GM23338 (cell line): Measurements from ENCODE around the gene CSTB. TPM values are rescaled to one million over a fixed set of nuclear protein-coding genes. Genes with fewer than 3 reads are reported as not detected.

Experiments used
- ATAC-seq: fragments of 200-7000 bp; cut with Tn5 transposase; 3 replicates; pipeline ENCODE4 v1.9.1; 2020
- DNase-seq: peaks from one replicate; pipeline ENCODE4 v3.0.0-alpha.2; 2015; ENCODE audit warnings: low spot score
- H2AFZ ChIP-seq: fragments of 200-600 bp; sonication (generic); 2 replicates; pipeline ENCODE4 v1.8.0; 2016; ENCODE audit warnings: antibody characterized with exemption, mild to moderate bottlenecking, moderate library complexity
- H3F3A ChIP-seq: fragments of 200-600 bp; sonication (generic); replicated peaks from 2 replicates; pipeline ENCODE4 v1.8.0; 2017; ENCODE audit warnings: antibody characterized with exemption, mixed run types, low read depth
- H3K27ac ChIP-seq: fragments of 200-600 bp; sonication (generic); 2 replicates; pipeline ENCODE4 v1.6.1; 2016; ENCODE audit warnings: low read depth
- H3K27me3 ChIP-seq: fragments of 200-600 bp; sonication (generic); 2 replicates; pipeline ENCODE4 v1.8.0; 2016; ENCODE audit warnings: mild to moderate bottlenecking, mixed run types, moderate library complexity; ENCODE audit not compliant: insufficient read depth
- H3K36me3 ChIP-seq: fragments of 200-600 bp; sonication (generic); 2 replicates; pipeline ENCODE4 v1.8.0; 2016; ENCODE audit warnings: mild to moderate bottlenecking; ENCODE audit not compliant: insufficient read depth
- H3K4me1 ChIP-seq: fragments of 200-600 bp; sonication (generic); 2 replicates; pipeline ENCODE4 v1.8.0; 2016; ENCODE audit warnings: mild to moderate bottlenecking, moderate library complexity; ENCODE audit not compliant: insufficient read depth
- H3K4me2 ChIP-seq: fragments of 200-600 bp; sonication (generic); 2 replicates; pipeline ENCODE4 v1.7.1; 2017; ENCODE audit warnings: mixed run types
- H3K4me3 ChIP-seq: fragments of 200-600 bp; sonication (generic); 2 replicates; pipeline ENCODE4 v1.6.1; 2016; ENCODE audit warnings: mixed run types
- H3K79me2 ChIP-seq: fragments of 200-600 bp; sonication (generic); replicated peaks from 2 replicates; pipeline ENCODE4 v1.8.0; 2017; ENCODE audit warnings: mild to moderate bottlenecking; ENCODE audit not compliant: insufficient read depth
- H3K9me2 ChIP-seq: fragments of 200-600 bp; sonication (generic); 2 replicates; pipeline ENCODE4 v1.8.0; 2017; ENCODE audit not compliant: insufficient read depth
- H4K20me1 ChIP-seq: fragments of 200-600 bp; sonication (generic); replicated peaks from 2 replicates; pipeline ENCODE4 v1.8.0; 2017; ENCODE audit warnings: mild to moderate bottlenecking; ENCODE audit not compliant: insufficient read depth
- H3K27ac Mint-ChIP-seq: 2 replicates; pipeline ENCODE4 v1.8.0; 2020; ENCODE audit warnings: inconsistent platforms, mild to moderate bottlenecking, moderate library complexity, mixed read lengths
- H3K27me3 Mint-ChIP-seq: 3 replicates; pipeline ENCODE4 v1.8.0; 2022; ENCODE audit warnings: low read depth, mild to moderate bottlenecking, moderate library complexity, mixed read lengths, inconsistent platforms; ENCODE audit not compliant: insufficient read depth, poor library complexity
- H3K36me3 Mint-ChIP-seq: 3 replicates; pipeline ENCODE4 v1.8.0; 2021; ENCODE audit warnings: low read depth, mild to moderate bottlenecking, inconsistent platforms, moderate library complexity, mixed read lengths
- H3K4me1 Mint-ChIP-seq: 3 replicates; pipeline ENCODE4 v1.8.0; 2020; ENCODE audit warnings: mild to moderate bottlenecking, inconsistent platforms, mixed read lengths
- H3K4me3 Mint-ChIP-seq: 3 replicates; pipeline ENCODE4 v1.8.0; 2021; ENCODE audit warnings: moderate library complexity, mild to moderate bottlenecking, inconsistent platforms, mixed read lengths
- H3K9me3 Mint-ChIP-seq: 3 replicates; pipeline ENCODE4 v1.8.0; 2020; ENCODE audit warnings: moderate library complexity, mild to moderate bottlenecking, inconsistent platforms, mixed read lengths
- CREB1 ChIP-seq: fragments of 250-450 bp; sonication (Bioruptor Pico); IDR thresholded peaks from 2 replicates; pipeline ENCODE4 v1.5.0; 2020; ENCODE audit warnings: low read depth, mild to moderate bottlenecking, moderate library complexity
- ETS1 ChIP-seq: IDR thresholded peaks from 2 replicates; pipeline ENCODE4 v1.6.1; 2016; ENCODE audit warnings: antibody characterized with exemption
- EZH2phosphoT487 ChIP-seq: fragments of 200-600 bp; sonication (generic); IDR thresholded peaks from one replicate; pipeline ENCODE4 v1.8.1; 2018; ENCODE audit warnings: antibody characterized with exemption; ENCODE audit not compliant: unreplicated experiment
- POLR2AphosphoS5 ChIP-seq: IDR thresholded peaks from 2 replicates; pipeline ENCODE4 v1.6.1; 2016; ENCODE audit warnings: antibody characterized with exemption, low read depth
- STAT1 ChIP-seq: IDR thresholded peaks from one replicate; pipeline ENCODE4 v1.6.1; 2016; ENCODE audit warnings: antibody characterized with exemption; ENCODE audit not compliant: unreplicated experiment
- ZNF114 ChIP-seq: fragments of 250-450 bp; sonication (Bioruptor Pico); IDR thresholded peaks from 2 replicates; pipeline ENCODE4 v1.5.0; 2020; ENCODE audit warnings: mild to moderate bottlenecking, moderate library complexity
- ZNF331 ChIP-seq: fragments of 250-450 bp; sonication (Bioruptor Pico); IDR thresholded peaks from 2 replicates; pipeline ENCODE4 v1.5.0; 2020; ENCODE audit warnings: low read depth, mild to moderate bottlenecking, moderate library complexity
- polyA plus RNA-seq: library from polyadenylated mRNA; unstranded; fragments of >200 nt; fragmentation: Nextera tagmentation; extraction: Ambion mirVana; gene quantifications from 2 replicates; pipeline ENCODE4 v1.2.1, GENCODE V29; 2016
- total RNA-seq: library from RNA; depleted of rRNA; stranded (reverse); fragments of >200 nt; shearing (Covaris generic); gene quantifications from 2 replicates; pipeline ENCODE4 v1.2.3, GENCODE V29; 2014
- TF ChIP-seq, protein P1 (sequence below), 2 experiments: fragments of 200-600 bp in 1 of 2; sonication (generic) in 1 of 2; conservative IDR thresholded peaks; 2 replicates each; pipeline versions ENCODE4 v1.5.1 to v1.6.1; 2016 to 2017; ENCODE audit warnings: antibody characterized with exemption in 2 of 2, low read depth in 2 of 2, mild to moderate bottlenecking in 2 of 2, moderate library complexity in 1 of 2

CSTB gene
- total and polyA plus RNA-seq, 2 experiments from 2014 or later, result 10.0 to 142 TPM

DNA sequence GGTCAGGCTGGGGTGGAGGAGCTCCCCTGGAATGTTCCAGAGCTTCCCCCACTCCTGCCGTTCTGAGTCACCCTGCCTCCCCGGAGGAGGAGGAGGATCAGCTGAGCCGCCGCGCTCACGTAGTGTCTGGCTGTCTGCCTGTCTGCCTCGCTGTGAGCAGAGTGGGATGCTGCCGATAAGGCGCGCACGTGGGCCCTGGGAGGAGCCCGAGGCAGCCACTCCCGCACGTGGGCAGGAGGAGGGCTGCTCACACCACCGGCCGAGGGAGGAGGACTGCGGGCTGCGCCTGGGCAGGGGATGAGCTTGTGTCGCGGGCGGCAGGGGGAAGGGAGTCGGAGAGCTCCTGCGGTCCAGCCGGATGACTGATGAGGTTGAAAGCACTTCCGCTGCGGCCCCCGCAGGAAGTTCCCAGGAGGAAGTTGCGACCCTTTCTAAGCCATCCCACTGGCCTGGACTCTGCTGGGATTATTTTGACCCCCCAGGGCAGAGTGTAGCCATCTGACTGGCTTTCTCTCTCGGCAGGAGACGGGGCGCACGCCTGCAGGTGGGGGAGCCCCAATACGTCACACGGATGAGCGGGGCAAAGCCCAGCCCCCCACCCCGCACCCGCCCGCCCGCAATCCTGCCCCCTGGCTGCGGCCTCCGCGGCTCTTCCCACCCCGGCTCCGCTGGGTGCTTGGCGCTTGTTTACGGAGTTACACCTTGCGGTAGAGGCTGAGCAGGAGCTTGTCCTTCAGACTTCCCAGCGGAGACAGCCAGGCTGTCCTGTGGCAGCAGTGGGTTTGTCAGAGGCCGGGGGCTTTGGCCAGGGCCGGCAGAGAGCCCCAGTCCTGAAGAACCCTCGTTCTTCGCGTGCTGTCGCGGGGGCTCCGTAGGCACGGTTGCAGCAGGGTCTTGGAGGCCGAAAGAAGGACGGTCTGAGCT is 47.4 kb downstream of the CSTB start (continued):
- TF ChIP-seq, protein P1, sequence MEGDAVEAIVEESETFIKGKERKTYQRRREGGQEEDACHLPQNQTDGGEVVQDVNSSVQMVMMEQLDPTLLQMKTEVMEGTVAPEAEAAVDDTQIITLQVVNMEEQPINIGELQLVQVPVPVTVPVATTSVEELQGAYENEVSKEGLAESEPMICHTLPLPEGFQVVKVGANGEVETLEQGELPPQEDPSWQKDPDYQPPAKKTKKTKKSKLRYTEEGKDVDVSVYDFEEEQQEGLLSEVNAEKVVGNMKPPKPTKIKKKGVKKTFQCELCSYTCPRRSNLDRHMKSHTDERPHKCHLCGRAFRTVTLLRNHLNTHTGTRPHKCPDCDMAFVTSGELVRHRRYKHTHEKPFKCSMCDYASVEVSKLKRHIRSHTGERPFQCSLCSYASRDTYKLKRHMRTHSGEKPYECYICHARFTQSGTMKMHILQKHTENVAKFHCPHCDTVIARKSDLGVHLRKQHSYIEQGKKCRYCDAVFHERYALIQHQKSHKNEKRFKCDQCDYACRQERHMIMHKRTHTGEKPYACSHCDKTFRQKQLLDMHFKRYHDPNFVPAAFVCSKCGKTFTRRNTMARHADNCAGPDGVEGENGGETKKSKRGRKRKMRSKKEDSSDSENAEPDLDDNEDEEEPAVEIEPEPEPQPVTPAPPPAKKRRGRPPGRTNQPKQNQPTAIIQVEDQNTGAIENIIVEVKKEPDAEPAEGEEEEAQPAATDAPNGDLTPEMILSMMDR (conservative IDR thresholded peaks at IDR 0.05; ENCODE audit: low read depth in 2 of 2), result peak; percentile 26 to 36; a peak in 3 of 4 replicates
- TF ChIP-seq ZNF331 (CRISPR knock-in tag), result no peak
- no peak for TF ChIP-seq ETS1

- DNase-seq, result no peak
- no peaks in the 10 kb centered on the region for H3K36me3 ChIP-seq
- H3K4me3 Mint-ChIP-seq, result peak overlapping the region; percentile 89
- H3K4me2 ChIP-seq, result peak overlapping the region; percentile 95
- no peaks in the 10 kb centered on the region for H3K27me3 ChIP-seq
- peaks cover 61% of the 10 kb centered on the region for H3K79me2 ChIP-seq
- H3K9me3 Mint-ChIP-seq, result no peaks in the 10 kb centered on the region
- H4K20me1 ChIP-seq, result peaks cover 8% of the 10 kb centered on the region
- peak; percentile 16 for ATAC-seq
- peaks cover 7% of the 10 kb centered on the region; the same call in 2 of the 3 replicates for H3K36me3 Mint-ChIP-seq
- H3F3A ChIP-seq, result peaks cover 14% of the 10 kb centered on the region; the same call in 1 of the 2 replicates
- no peaks in the 10 kb centered on the region for H3K9me2 ChIP-seq
- peaks cover 7% of the 10 kb centered on the region; the same call in 1 of the 2 replicates for H3K4me1 ChIP-seq
- H2AFZ ChIP-seq, result peak overlapping the region; percentile 90; the same call in 1 of the 2 replicates
- H3K27ac Mint-ChIP-seq, result peak overlapping the region; percentile 94
- H3K4me3 ChIP-seq, result peak overlapping the region; percentile 88
- peaks cover 20% of the 10 kb centered on the region for H3K27me3 Mint-ChIP-seq
- H3K4me1 Mint-ChIP-seq, result peaks cover 28% of the 10 kb centered on the region
- H3K27ac ChIP-seq, result peak overlapping the region; percentile 96
- TF ChIP-seq CREB1 (CRISPR knock-in tag) (no peak), POLR2AphosphoS5 (no peak), STAT1 (no peak), ZNF114 (CRISPR knock-in tag) (no peak), ZNF331 (CRISPR knock-in tag) (no peak), EZH2phosphoT487 (no peak)
- TF ChIP-seq, protein P1 (conservative IDR thresholded peaks at IDR 0.05; ENCODE audit: low read depth in 2 of 2), result no peak
These were observed 48.0 kb downstream of the CSTB start for GRCh38 chr21:43728154-43728466.
